Effector memory CD8-positive, alpha-beta T cell (primary cell): Measurements from ENCODE around the gene TSPYL1.

Experiments used
- ATAC-seq: fragments of 150-1000 bp; cut with Tn5 transposase; replicated peaks from 2 replicates; pipeline ENCODE4 v1.10.0; 2021; ENCODE audit warnings: mild to moderate bottlenecking, moderate library complexity
- DNase-seq, 3 experiments: peaks; one replicate each; pipeline ENCODE4 v3.0.0; 2021
- H3K27ac Mint-ChIP-seq, 2 donors: one replicate each; pipeline ENCODE4 v1.8.0; 2022; ENCODE audit warnings: mild to moderate bottlenecking in 2 of 2, mixed read lengths in 2 of 2, moderate library complexity in 2 of 2
- H3K27me3 Mint-ChIP-seq, 2 donors: one replicate each; pipeline ENCODE4 v1.8.0; 2022; ENCODE audit warnings: mixed read lengths in 2 of 2
- H3K36me3 Mint-ChIP-seq: one replicate; pipeline ENCODE4 v1.8.0; 2022; ENCODE audit warnings: mild to moderate bottlenecking, moderate library complexity, mixed read lengths; ENCODE audit not compliant: insufficient read depth
- H3K4me1 Mint-ChIP-seq, 2 donors: one replicate each; pipeline ENCODE4 v1.8.0; 2022; ENCODE audit warnings: low read depth in 2 of 2, mixed read lengths in 2 of 2
- H3K4me3 Mint-ChIP-seq, 2 donors: one replicate each; pipeline ENCODE4 v1.8.0; 2022; ENCODE audit warnings: mild to moderate bottlenecking in 2 of 2, mixed read lengths in 2 of 2, moderate library complexity in 2 of 2
- H3K9me3 Mint-ChIP-seq, 2 donors: one replicate each; pipeline ENCODE4 v1.8.0; 2022; ENCODE audit warnings: mixed read lengths in 2 of 2

Gene TSPYL1

DNA sequence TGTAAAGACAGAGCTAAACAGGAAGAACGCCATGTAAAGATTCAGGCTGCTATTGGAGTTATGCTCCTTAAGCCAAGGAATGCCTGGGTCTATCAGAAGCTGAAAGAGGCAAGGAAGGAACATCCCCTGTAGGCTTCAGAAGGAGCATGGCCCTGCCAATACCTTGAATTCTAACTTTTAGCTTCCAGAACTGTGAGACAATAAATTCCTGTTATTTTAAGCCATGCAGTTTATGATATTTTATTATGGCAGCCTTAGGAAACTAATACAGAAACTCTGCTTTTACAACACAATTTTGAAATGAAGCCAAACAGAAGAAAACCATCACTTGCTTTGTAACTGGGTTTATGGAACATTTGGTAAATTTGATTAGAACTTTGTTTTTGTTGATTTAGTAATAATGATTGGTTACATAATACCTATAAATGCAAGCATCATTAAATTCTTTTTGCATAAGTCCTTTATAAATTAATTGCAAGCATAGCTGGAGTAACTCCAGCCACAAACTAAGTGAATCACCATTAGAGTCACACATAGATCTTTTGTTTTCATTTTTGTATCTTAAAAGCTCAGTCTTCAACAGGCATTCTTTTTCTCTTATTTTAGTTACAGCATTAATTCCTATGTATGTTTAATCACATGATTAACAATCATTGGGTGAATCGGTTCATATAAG lies 33.5 kb upstream of the TSPYL1 start:
- no peak overlapping the region for H3K4me3 Mint-ChIP-seq
- peaks cover 0 to 2% of the 10 kb centered on the region in 2 donors for H3K4me1 Mint-ChIP-seq
- ATAC-seq (no peak), DNase-seq (no peak)
- H3K36me3 Mint-ChIP-seq: no peaks in the 10 kb centered on the region
- H3K9me3 Mint-ChIP-seq: peaks cover 0 to 2% of the 10 kb centered on the region in 2 donors
- H3K27ac Mint-ChIP-seq: no peak overlapping the region
- no peaks in the 10 kb centered on the region for H3K27me3 Mint-ChIP-seq

DNA sequence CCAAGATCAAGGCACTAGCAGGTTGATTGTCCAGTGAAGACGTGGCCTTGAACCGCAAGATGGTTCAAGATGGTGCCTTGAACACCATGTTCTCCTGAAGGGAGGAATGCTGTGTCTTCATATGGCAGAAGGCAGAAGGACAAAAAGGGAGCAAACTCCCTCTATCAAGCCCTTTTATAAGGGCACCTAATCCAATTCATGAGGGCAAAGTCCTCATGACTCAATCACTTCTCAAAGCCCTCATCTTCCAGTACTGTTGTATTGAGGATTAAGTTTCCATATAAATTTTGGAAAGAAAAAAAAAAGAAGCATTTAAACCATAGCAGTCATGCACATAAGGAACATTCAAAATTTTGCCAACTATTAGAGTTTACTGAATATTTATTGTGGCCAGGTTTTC lies 29.9 kb upstream of the TSPYL1 start:
- peaks cover 0 to 2% of the 10 kb centered on the region in 2 donors for H3K9me3 Mint-ChIP-seq
- peaks cover 0 to 2% of the 10 kb centered on the region in 2 donors for H3K4me1 Mint-ChIP-seq
- H3K36me3 Mint-ChIP-seq: no peaks in the 10 kb centered on the region
- ATAC-seq: no peak
- H3K27me3 Mint-ChIP-seq: no peaks in the 10 kb centered on the region
- DNase-seq: no peak
- no peak overlapping the region for H3K4me3 Mint-ChIP-seq
- H3K27ac Mint-ChIP-seq: no peak overlapping the region

DNA sequence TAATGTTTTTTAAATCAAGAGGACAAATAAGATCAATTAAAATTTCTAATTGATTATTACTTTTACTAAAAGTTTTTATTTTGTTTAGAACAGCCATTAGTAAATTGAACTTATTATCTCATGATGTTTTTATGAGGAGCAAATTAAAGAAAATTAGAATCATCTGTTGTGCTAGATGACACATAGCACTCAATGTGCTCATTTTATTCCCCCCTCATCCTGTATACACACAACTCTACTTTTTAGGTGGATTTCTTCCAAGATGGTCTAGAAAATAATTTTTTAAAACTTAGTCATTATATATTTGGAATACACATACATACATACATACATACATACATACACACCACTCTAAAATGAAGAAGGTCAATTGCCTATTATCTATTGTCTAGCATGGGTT lies 29.3 kb upstream of the TSPYL1 start:
- ATAC-seq (no peak), DNase-seq (no peak)
- Mint-ChIP-seq H3K4me3 (no peak overlapping the region), H3K27ac (no peak overlapping the region), H3K9me3 (peaks cover 0 to 2% of the 10 kb centered on the region in 2 donors), H3K36me3 (no peaks in the 10 kb centered on the region), H3K27me3 (no peaks in the 10 kb centered on the region), H3K4me1 (peaks cover 0 to 2% of the 10 kb centered on the region in 2 donors)

DNA sequence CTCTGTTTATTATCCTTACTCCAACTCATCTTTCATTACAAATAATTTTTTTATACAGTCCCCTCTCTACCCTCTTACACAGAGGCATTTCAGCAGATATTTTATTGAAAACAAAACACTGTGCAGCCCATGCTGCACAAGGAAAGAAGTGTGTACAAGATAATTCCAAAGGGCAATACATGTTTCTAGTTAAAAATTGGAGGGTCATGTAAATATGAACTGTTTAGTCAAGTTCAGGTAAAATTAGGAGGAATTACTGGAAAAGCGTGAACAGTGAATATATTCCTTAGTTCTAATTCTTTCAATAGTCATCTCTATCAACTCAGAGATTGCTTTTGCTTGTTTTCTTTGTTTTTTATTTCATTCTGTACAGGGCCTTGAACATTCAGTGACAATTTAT lies 27.9 kb upstream of the TSPYL1 start:
- Mint-ChIP-seq H3K4me1 (peaks cover 0 to 4% of the 10 kb centered on the region in 2 donors), H3K9me3 (peaks cover 0 to 2% of the 10 kb centered on the region in 2 donors)

GRCh38 chr6:116307001-116307400 lies 27.3 kb upstream of the TSPYL1 start:
- no peak for ATAC-seq
- Mint-ChIP-seq H3K9me3 (peaks cover 0 to 2% of the 10 kb centered on the region in 2 donors), H3K36me3 (no peaks in the 10 kb centered on the region), H3K27ac (no peak overlapping the region), H3K4me1 (peaks cover 0 to 4% of the 10 kb centered on the region in 2 donors), H3K4me3 (no peak overlapping the region), H3K27me3 (no peaks in the 10 kb centered on the region)
- DNase-seq: no peak

More for the DNA sequence above, 27.9 kb upstream of the TSPYL1 start:
- ATAC-seq (no peak), DNase-seq (no peak)
- no peaks in the 10 kb centered on the region for H3K27me3 Mint-ChIP-seq
- H3K27ac Mint-ChIP-seq: no peak overlapping the region
- no peaks in the 10 kb centered on the region for H3K36me3 Mint-ChIP-seq
- H3K4me3 Mint-ChIP-seq: no peak overlapping the region

DNA sequence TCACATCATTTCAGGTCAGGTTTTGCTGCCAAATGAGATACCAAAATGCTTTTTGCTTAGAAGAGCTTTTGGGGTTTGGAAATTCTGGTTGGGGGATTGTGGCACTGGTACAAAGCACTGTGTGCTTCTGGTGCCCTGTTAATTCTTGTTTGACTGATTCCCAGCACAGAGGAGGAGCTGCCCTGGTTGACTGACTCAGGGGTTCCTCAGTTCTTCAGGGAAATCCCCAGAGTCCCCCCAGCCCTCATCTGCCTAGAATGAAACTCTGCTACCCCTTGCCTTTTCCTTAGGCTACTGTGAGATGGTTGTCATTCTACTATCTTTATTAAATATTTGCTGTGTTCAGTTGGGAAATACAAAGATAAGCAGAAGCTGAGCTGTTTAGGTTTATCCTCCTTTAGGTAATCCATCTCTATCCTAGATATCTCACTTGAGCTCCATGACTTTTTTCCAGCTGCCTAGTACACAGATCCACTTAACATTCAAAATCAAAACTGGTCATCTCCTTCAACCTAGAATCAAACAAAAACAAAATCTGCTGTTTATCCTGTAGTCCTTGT lies 24.9 kb upstream of the TSPYL1 start:
- no peak for ATAC-seq
- Mint-ChIP-seq H3K27me3 (no peaks in the 10 kb centered on the region), H3K4me3 (no peak overlapping the region), H3K36me3 (no peaks in the 10 kb centered on the region), H3K27ac (no peak overlapping the region), H3K9me3 (no peaks in the 10 kb centered on the region), H3K4me1 (peaks cover 0 to 3% of the 10 kb centered on the region in 2 donors)
- no peak for DNase-seq

- peaks cover 0 to 3% of the 10 kb centered on the region in 2 donors for H3K4me1 Mint-ChIP-seq
- H3K27ac Mint-ChIP-seq: no peak overlapping the region
- DNase-seq: no peak
- no peaks in the 10 kb centered on the region for H3K27me3 Mint-ChIP-seq
- H3K9me3 Mint-ChIP-seq: no peaks in the 10 kb centered on the region
- no peaks in the 10 kb centered on the region for H3K36me3 Mint-ChIP-seq
- no peak overlapping the region for H3K4me3 Mint-ChIP-seq
- ATAC-seq: no peak
These were observed 21.4 kb upstream of the TSPYL1 start for GRCh38 chr6:116301104-116301503.

DNA sequence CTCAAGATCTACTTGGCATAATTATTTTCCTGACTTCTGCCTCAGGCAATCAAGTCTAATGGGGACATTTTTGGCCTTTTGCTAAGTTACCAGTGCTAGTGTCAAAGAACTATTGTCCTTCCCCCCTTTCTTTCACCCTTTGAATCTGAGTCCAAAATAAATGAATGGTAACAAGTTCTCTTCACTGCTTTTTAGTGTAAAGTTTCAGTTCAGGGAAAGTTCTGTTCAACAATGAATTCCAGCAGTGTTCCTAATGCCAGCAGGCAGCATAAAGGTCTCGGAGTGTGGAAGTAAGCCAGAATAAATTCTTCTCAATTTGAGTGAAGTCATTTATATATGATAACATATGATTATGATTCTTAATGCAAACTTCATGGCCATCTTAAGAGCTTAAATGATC lies 20.8 kb upstream of the TSPYL1 start:
- no peak overlapping the region for H3K27ac Mint-ChIP-seq
- DNase-seq: no peak
- no peaks in the 10 kb centered on the region for H3K27me3 Mint-ChIP-seq
- H3K4me1 Mint-ChIP-seq: peaks cover 0 to 3% of the 10 kb centered on the region in 2 donors
- no peak overlapping the region for H3K4me3 Mint-ChIP-seq
- H3K9me3 Mint-ChIP-seq: no peaks in the 10 kb centered on the region
- H3K36me3 Mint-ChIP-seq: no peaks in the 10 kb centered on the region
- no peak for ATAC-seq

- Mint-ChIP-seq H3K36me3 (no peaks in the 10 kb centered on the region), H3K4me3 (no peak overlapping the region), H3K4me1 (peaks cover 0 to 3% of the 10 kb centered on the region in 2 donors), H3K27me3 (no peaks in the 10 kb centered on the region), H3K27ac (no peak overlapping the region), H3K9me3 (no peaks in the 10 kb centered on the region)
- DNase-seq (no peak), ATAC-seq (no peak)
These were observed 19.2 kb upstream of the TSPYL1 start for GRCh38 chr6:116298973-116299372.

DNA sequence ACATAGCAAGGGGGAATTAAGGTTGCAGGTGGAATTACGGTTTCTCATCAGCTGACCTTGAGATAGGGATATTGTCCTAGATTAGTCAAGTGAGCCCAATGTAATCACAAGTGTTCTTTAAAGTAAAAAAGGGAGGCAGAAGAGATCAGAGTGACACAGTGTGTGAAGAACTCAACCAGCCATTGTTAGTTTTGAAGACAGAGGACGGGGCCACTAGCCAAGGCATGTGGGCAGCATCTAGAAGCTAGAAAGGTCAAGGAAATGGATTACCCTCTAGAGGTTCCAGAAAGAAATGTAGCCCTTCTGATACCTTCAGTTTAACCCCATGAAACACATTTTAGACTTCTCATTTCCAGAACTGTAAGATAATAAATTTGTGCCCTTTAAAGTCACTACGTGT lies 18.5 kb upstream of the TSPYL1 start:
- ATAC-seq (no peak), DNase-seq (no peak)
- Mint-ChIP-seq H3K27ac (no peak overlapping the region), H3K27me3 (no peaks in the 10 kb centered on the region), H3K4me1 (peaks cover 0 to 3% of the 10 kb centered on the region in 2 donors), H3K4me3 (no peak overlapping the region), H3K9me3 (no peaks in the 10 kb centered on the region), H3K36me3 (no peaks in the 10 kb centered on the region)

DNA sequence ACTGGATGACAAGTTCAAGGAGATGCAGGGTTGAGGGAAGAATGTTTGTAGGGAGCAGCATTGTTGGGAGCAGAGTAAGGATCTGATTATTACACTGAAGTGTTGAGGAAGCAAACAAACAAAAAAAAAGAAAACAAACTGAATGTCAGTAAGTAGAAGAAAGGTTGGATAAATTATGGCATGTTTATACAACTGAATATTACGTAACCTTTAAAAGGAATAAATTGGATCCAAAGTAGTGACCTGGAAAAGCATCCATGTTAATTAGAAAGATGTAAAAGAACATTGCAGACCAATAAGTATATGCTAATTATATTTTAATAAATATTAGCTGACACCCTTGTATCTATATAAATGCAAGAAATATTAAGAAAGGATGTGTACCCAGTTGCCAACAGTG lies 12.8 kb upstream of the TSPYL1 start:
- H3K36me3 Mint-ChIP-seq: no peaks in the 10 kb centered on the region
- H3K4me1 Mint-ChIP-seq: no peaks in the 10 kb centered on the region
- no peaks in the 10 kb centered on the region for H3K9me3 Mint-ChIP-seq
- no peak overlapping the region for H3K27ac Mint-ChIP-seq
- no peaks in the 10 kb centered on the region for H3K27me3 Mint-ChIP-seq
- no peak for ATAC-seq
- H3K4me3 Mint-ChIP-seq: no peak overlapping the region
- DNase-seq: no peak

DNA sequence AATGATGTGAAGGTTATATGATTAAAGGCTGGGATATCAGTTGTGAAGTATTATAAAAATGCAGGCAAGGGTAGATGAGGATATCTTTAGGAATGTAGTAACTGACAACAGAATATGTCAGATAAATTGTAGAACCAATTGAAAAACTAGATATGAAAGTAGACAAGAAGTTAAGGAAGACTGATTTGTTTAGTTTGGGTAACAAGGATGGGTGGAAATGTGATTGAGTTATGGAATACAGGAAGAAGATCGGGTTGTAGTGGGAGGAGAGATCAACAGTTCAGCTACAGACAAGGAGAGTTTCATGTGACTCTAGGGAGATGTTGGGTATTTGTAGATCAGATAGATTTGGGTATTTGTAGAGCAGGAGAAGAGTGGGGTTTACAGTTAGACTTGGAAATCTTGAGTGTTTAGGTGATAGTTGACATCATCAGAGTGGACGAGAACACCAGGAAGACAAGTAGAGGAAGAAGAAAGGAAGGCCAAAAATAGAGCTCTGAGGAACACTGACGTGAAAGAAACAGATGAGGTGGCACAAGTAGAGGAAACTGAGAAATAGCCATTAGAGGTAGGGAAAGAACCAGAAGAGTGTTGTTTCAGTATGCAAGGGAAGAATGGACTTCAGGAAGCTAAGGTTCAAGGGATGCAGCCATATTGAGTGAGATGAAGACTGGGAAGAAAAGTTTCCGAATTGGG lies 12.1 kb upstream of the TSPYL1 start:
- Mint-ChIP-seq H3K4me3 (no peak overlapping the region), H3K4me1 (no peaks in the 10 kb centered on the region), H3K27me3 (no peaks in the 10 kb centered on the region), H3K36me3 (no peaks in the 10 kb centered on the region), H3K27ac (no peak overlapping the region), H3K9me3 (no peaks in the 10 kb centered on the region)
- DNase-seq (no peak), ATAC-seq (no peak)

- no peaks in the 10 kb centered on the region for H3K9me3 Mint-ChIP-seq
- H3K27ac Mint-ChIP-seq: no peak overlapping the region
- no peak for ATAC-seq
- no peak for DNase-seq
- no peaks in the 10 kb centered on the region for H3K27me3 Mint-ChIP-seq
- no peaks in the 10 kb centered on the region for H3K4me1 Mint-ChIP-seq
- H3K4me3 Mint-ChIP-seq: no peak overlapping the region
- no peaks in the 10 kb centered on the region for H3K36me3 Mint-ChIP-seq
These were observed 11.1 kb upstream of the TSPYL1 start for GRCh38 chr6:116290799-116291198.

DNA sequence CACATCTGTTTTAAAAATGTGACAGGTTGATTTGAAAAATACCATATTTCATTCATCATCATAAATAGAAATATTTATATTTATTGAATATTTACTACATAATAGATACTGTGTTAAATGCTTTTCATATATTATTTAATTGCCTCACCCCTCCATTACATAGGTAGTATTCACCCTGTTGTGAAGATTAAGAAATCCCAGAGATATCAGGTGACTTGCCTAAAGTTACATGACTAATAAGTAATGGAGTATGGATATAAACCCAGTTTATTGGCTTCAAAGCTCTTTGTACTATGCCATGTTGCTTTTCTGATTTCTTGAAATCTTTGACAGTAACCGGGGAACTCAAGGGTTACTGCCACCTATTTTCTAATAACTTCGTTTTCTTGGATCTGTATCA lies 10.1 kb upstream of the TSPYL1 start:
- no peaks in the 10 kb centered on the region for H3K4me1 Mint-ChIP-seq
- no peaks in the 10 kb centered on the region for H3K9me3 Mint-ChIP-seq
- H3K4me3 Mint-ChIP-seq: no peak overlapping the region
- H3K27me3 Mint-ChIP-seq: no peaks in the 10 kb centered on the region
- H3K27ac Mint-ChIP-seq: no peak overlapping the region
- H3K36me3 Mint-ChIP-seq: no peaks in the 10 kb centered on the region
- DNase-seq (no peak), ATAC-seq (no peak)
